Activated CD8-positive, alpha-beta memory T cell treated with anti-CD3 and anti-CD28 coated beads for 1 hour (primary cell): ENCODE data around the gene STXBP2.

Experiments used
- DNase-seq, 2 donors: peaks; one replicate each; pipeline ENCODE4 v3.0.0-alpha.2; 2020; ENCODE audit warnings: low read depth in 1 of 2; ENCODE audit errors: extremely low read depth in 1 of 2

STXBP2 gene

DNA sequence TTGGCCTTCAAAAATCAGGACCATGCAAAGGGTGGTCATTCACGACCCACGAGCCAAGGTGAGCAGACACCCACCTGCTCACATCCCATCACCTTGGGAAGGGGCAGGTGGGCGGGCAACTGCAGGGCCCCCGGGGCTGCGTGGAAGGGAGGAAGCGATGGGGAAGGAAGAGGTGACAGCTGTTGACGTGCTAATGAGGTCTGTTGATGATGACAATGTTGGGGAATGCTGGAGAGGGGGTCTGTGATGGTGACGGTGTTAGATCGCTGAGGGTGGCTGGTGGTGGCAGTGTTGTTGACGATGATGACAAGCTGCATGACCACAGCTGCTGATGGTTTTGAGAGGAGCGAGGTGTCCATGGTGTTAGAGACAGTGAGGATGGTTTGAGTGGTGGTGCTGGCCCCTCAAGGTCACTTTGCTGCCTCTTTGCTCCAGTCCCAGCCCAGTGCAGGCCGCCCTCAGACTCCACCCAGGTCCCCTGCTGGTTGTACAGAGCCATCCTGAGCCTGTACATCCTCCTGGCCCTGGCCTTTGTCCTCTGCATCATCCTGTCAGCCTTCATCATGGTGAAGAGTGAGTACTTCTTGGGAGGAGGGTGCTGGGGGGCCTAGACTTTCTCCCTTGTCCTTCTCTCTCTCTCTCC, 40.9 kb downstream of the STXBP2 start:
- DNase-seq: no peak

GRCh38 chr19:7678971-7679751, 42.3 kb downstream of the STXBP2 start:
- peak in 1 of 2 donors; percentile 39 for DNase-seq

GRCh38 chr19:7679771-7680605, 43.1 kb downstream of the STXBP2 start:
- no peak for DNase-seq

DNA sequence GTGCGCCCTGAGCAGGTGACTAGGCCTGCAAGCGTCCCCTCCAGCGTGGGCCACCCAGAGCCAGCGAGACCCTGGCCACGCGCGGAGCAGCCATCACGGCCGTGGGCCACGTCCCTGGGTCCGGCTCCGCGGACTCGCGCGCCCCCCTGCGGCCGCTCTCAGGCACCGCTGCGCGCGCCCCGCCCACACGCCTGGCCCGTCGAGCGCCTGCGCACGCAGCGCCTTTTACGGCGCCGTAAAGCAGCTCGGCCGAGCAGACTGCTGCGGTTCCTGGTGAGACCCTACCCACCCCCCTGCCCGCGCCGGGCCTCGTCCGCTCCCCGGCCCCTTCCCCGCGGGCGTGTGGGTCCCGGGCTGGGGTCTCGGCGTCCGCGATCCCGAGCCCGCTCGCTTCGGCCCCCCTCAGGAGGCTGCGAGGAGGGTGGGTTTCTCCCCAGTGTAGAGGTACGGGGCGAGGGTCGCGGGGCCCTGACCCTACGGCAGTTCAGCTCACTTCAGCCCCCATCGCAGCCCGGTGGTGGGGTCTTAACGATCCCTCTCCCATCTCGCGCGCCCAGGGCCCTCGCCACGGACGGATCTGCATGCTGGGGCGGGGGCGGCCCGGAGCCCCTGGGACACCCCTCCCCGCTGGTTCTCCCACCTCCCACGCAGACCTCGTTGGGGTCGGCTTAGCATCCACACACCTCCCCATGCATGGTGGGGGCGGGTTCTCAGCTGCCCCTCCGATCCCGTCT, 43.9 kb downstream of the STXBP2 start, which contains the start of gene TRAPPC5:
Gene TRAPPC5 (plus strand): TSS at position 228 of the 734 bp plus-strand sequence. CDS start 1,421 bp downstream, outside the sequence.
- peak; percentile 44 to 84 for DNase-seq

DNA sequence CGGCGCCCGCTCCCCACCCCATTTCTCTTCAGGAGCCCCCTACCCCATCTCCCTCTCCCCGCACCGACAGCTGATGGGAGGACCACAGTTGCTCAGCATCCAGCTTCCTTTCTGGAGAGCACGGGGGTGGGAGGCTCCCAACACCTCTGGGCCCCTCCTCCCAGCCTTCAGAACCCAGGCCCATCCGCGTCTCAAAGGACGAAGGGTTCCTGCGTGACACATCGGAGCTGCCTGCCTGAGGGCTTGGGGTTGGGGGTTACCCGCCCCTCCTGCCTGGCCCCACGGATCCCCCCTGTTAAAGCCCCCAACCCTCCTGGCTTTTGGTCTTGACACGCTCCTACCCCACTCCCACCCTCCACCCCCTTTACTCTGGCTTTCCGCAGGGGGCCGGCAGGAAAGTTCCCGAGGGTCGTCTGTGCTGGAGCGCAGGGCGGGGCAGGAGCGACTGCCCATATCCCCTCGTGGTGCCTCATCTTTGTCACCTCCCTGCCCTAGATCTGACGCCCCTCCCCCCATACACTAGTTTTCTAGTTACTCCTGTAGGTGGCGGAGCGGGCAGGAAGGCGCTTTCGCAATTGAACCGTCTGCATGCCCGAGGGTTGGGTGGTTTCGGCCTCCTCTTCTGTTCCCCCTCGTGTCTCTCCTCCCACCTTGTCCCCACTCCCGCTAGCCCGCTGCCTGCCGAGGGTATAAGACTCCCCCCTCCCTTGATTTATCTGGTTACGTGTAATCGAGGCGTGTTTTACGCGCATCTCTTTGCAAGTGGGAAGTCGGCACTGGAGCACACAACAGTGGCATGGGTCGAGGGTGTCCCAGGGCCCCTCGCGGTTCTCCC, 44.6 kb downstream of the STXBP2 start:
- DNase-seq: peak; percentile 63 to 68

DNA sequence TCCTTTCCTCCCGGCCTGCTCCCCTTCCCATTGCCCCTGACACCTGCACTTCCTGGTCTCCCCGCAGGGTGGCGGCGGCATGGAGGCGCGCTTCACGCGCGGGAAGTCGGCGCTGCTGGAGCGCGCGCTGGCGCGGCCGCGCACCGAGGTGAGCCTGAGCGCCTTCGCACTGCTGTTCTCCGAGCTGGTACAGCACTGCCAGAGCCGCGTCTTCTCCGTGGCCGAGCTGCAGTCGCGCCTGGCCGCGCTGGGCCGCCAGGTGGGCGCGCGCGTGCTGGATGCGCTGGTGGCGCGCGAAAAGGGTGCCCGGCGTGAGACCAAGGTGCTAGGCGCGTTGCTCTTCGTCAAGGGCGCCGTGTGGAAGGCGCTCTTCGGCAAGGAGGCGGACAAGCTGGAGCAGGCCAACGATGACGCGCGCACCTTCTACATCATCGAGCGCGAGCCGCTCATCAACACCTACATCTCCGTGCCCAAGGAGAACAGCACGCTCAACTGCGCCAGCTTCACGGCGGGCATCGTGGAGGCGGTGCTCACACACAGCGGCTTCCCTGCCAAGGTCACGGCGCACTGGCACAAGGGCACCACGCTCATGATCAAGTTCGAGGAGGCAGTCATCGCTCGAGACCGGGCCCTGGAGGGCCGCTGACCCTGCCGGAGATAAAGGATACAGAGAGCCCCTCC, 45.4 kb downstream of the STXBP2 start:
- no peak for DNase-seq

GRCh38 chr19:7685546-7686445, 48.9 kb downstream of the STXBP2 start:
- no peak for DNase-seq

GRCh38 chr19:7687177-7687576, 50.3 kb downstream of the STXBP2 start:
- DNase-seq: no peak

GRCh38 chr19:7689165-7689564, 52.3 kb downstream of the STXBP2 start:
- DNase-seq: no peak

DNA sequence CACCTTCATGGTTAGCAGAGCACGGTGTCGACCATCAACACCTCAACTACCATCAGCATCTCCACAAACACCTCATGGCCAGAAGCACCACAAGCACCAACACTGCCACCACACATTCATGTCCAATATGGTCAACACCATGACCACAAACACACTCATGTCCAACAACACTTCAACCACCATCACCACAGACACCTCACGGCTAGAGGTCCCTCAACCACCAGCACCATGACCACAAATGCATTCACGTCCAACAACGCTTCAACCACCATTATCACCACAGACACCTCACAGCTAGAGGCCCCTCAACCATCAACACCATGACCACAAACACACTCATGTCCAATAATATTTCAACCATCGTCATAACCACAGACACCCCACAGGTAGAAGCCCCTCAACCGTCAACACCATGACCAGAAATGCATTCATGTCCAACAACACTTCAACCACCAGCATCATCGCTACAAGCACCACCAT, 53.9 kb downstream of the STXBP2 start:
- DNase-seq: no peak

DNA sequence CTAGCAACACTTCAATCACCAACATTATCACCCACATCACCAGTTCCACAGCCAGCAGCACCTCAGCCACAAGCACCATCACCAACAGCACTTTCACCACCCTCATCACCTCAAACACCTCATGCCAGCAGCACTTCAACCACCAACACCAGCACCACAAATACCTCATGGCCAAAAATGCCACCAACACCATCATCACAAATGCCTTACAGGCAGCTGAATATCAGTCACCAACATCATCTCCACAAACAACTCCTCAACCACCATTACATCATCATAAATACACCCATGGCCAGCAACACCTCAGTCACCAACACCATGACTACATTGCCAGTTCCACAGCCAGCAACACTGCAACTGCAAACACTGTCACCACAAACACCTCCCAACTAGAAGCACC, 54.6 kb downstream of the STXBP2 start:
- no peak for DNase-seq

DNA sequence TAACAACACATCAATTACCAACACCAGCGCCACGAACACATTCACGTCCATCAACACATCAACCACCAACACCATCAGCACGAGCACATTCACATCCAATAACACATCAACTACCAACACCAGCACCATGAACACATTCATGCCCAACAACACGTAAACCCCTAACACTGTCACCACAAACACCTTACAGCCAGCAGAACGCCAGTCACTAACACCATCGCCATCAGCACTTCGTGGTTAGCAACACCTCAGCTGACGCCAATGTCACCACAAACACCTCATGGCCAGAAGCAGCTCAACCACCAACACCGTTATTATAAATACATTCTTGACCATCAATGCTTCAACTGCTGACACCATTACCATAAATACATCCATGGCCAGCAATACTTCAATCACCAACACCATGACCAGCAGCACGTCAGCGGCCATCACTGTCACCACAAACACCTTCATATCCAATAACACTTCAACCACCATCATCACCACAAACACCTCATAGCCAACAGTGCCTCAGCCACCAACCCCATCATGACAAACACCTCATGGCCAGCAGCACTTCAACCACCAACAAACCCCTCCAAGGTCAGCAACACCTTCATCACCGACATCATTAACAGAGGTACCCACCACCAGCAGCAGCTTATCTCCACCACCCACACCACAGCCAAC, 55.6 kb downstream of the STXBP2 start:
- DNase-seq: no peak

GRCh38 chr19:7694499-7694898, 57.6 kb downstream of the STXBP2 start:
- DNase-seq: no peak
